ENCODE measurements around the gene SMARCA2.

Gene SMARCA2

GRCh38 chr9:1979741-1980367 lies 35.3 kb upstream of the SMARCA2 start:
- Histone ChIP-seq H3K9ac (ENCODE audit: insufficient read length, low read depth) (no peak overlapping the region), H3K27me3 (ENCODE audit: insufficient read depth, insufficient read length) (no peaks in the 10 kb centered on the region), H3K36me3 (ENCODE audit: insufficient read depth, insufficient read length, low read length) (no peaks in the 10 kb centered on the region), H3K9me3 (ENCODE audit: insufficient read depth, low read length) (no peaks in the 10 kb centered on the region), H3K4me3 (ENCODE audit: insufficient read length, low read depth) (no peak overlapping the region), H3K4me1 (ENCODE audit: insufficient read depth, insufficient read length) (no peaks in the 10 kb centered on the region)
- no peak for DNase-seq (ENCODE audit: low read depth, low spot score)
- TF ChIP-seq ZNF274 (IDR thresholded peaks at IDR 0.05; ENCODE audit: low read depth, low read length), result no peak
- TF ChIP-seq SUZ12 (IDR thresholded peaks at IDR 0.05; ENCODE audit: extremely low read depth, insufficient read depth, insufficient read length), result no peak
- no peak for TF ChIP-seq YY1 (IDR thresholded peaks at IDR 0.05; ENCODE audit: insufficient read depth, insufficient read length)

- no peak for DNase-seq (ENCODE audit: low read depth, low spot score)
- Histone ChIP-seq H3K9ac (ENCODE audit: insufficient read length, low read depth) (no peak overlapping the region), H3K4me3 (ENCODE audit: insufficient read length, low read depth) (no peak overlapping the region), H3K4me1 (ENCODE audit: insufficient read depth, insufficient read length) (no peaks in the 10 kb centered on the region), H3K36me3 (ENCODE audit: insufficient read depth, insufficient read length, low read length) (no peaks in the 10 kb centered on the region), H3K27me3 (ENCODE audit: insufficient read depth, insufficient read length) (no peaks in the 10 kb centered on the region), H3K9me3 (ENCODE audit: insufficient read depth, low read length) (no peaks in the 10 kb centered on the region)
- TF ChIP-seq YY1 (IDR thresholded peaks at IDR 0.05; ENCODE audit: insufficient read depth, insufficient read length), result no peak
- no peak for TF ChIP-seq SUZ12 (IDR thresholded peaks at IDR 0.05; ENCODE audit: extremely low read depth, insufficient read depth, insufficient read length)
- TF ChIP-seq ZNF274 (IDR thresholded peaks at IDR 0.05; ENCODE audit: low read depth, low read length), result no peak
Observed at GRCh38 chr9:1980387-1980786, 34.8 kb upstream of the SMARCA2 start.

DNA sequence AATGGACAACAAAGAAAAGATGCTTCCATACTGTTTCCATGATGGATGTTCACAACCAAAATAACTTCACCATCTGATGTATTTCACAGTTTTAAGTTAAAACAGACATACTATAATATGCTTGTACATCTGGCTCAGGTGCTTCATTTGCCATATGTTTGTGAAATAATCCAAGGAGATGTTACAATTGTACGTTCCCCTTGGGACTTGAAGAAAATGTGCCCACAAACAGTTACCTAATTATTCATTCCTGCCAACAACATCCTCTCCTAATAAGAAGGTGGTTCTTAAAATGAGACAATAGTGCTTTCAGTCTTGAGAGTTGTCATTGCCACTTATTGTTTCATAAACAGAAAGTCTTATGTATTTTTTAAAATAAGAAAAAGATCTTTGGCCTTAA lies 33.1 kb upstream of the SMARCA2 start:
- TF ChIP-seq ZNF274 (IDR thresholded peaks at IDR 0.05; ENCODE audit: low read depth, low read length), result no peak
- TF ChIP-seq SUZ12 (IDR thresholded peaks at IDR 0.05; ENCODE audit: extremely low read depth, insufficient read depth, insufficient read length), result no peak
- H3K27me3 ChIP-seq (ENCODE audit: insufficient read depth, insufficient read length), result no peaks in the 10 kb centered on the region
- no peak overlapping the region for H3K9ac ChIP-seq (ENCODE audit: insufficient read length, low read depth)
- H3K9me3 ChIP-seq (ENCODE audit: insufficient read depth, low read length), result no peaks in the 10 kb centered on the region
- H3K4me1 ChIP-seq (ENCODE audit: insufficient read depth, insufficient read length), result no peaks in the 10 kb centered on the region
- H3K4me3 ChIP-seq (ENCODE audit: insufficient read length, low read depth), result no peak overlapping the region
- DNase-seq (ENCODE audit: low read depth, low spot score), result no peak
- no peaks in the 10 kb centered on the region for H3K36me3 ChIP-seq (ENCODE audit: insufficient read depth, insufficient read length, low read length)

- TF ChIP-seq SUZ12 (IDR thresholded peaks at IDR 0.05; ENCODE audit: extremely low read depth, insufficient read depth, insufficient read length) (no peak), YY1 (IDR thresholded peaks at IDR 0.05; ENCODE audit: insufficient read depth, insufficient read length) (no peak), ZNF274 (IDR thresholded peaks at IDR 0.05; ENCODE audit: low read depth, low read length) (no peak)
- DNase-seq (ENCODE audit: low read depth, low spot score), result no peak
- Histone ChIP-seq H3K27me3 (ENCODE audit: insufficient read depth, insufficient read length) (no peaks in the 10 kb centered on the region), H3K4me1 (ENCODE audit: insufficient read depth, insufficient read length) (no peaks in the 10 kb centered on the region), H3K36me3 (ENCODE audit: insufficient read depth, insufficient read length, low read length) (no peaks in the 10 kb centered on the region), H3K9me3 (ENCODE audit: insufficient read depth, low read length) (no peaks in the 10 kb centered on the region), H3K9ac (ENCODE audit: insufficient read length, low read depth) (no peak overlapping the region), H3K4me3 (ENCODE audit: insufficient read length, low read depth) (no peak overlapping the region)
Observed at GRCh38 chr9:1986341-1986740, 28.8 kb upstream of the SMARCA2 start.

DNA sequence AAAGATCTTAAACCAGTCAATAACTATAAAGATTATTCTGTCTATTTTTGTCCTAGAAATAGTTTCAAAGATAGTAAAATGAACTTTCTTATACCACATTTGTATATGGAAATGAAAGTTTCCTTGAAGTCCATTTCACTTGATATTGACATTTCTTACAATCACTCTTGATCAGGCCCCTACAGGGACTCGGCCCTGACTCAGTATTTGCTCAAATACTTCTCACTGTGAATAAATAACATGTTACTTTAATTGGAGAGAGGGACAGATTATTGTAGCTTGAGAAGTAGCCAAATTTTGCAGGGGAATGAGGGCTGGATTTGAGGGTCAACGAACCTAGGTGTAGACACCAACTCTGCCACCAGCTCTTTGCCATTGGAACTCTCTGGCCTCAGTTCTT lies 25.6 kb upstream of the SMARCA2 start:
- Histone ChIP-seq H3K9ac (ENCODE audit: insufficient read length, low read depth) (no peak overlapping the region), H3K27me3 (ENCODE audit: insufficient read depth, insufficient read length) (no peaks in the 10 kb centered on the region), H3K4me3 (ENCODE audit: insufficient read length, low read depth) (no peak overlapping the region), H3K36me3 (ENCODE audit: insufficient read depth, insufficient read length, low read length) (no peaks in the 10 kb centered on the region), H3K4me1 (ENCODE audit: insufficient read depth, insufficient read length) (no peaks in the 10 kb centered on the region), H3K9me3 (ENCODE audit: insufficient read depth, low read length) (no peaks in the 10 kb centered on the region)
- DNase-seq (ENCODE audit: low read depth, low spot score), result no peak
- no peak for TF ChIP-seq SUZ12 (IDR thresholded peaks at IDR 0.05; ENCODE audit: extremely low read depth, insufficient read depth, insufficient read length)
- no peak for TF ChIP-seq YY1 (IDR thresholded peaks at IDR 0.05; ENCODE audit: insufficient read depth, insufficient read length)
- TF ChIP-seq ZNF274 (IDR thresholded peaks at IDR 0.05; ENCODE audit: low read depth, low read length), result no peak

GRCh38 chr9:1994180-1994579 lies 21.0 kb upstream of the SMARCA2 start:
- TF ChIP-seq YY1 (IDR thresholded peaks at IDR 0.05; ENCODE audit: insufficient read depth, insufficient read length) (no peak), SUZ12 (IDR thresholded peaks at IDR 0.05; ENCODE audit: extremely low read depth, insufficient read depth, insufficient read length) (no peak), ZNF274 (IDR thresholded peaks at IDR 0.05; ENCODE audit: low read depth, low read length) (no peak)
- no peak overlapping the region for H3K9ac ChIP-seq (ENCODE audit: insufficient read length, low read depth)
- DNase-seq (ENCODE audit: low read depth, low spot score), result no peak

DNA sequence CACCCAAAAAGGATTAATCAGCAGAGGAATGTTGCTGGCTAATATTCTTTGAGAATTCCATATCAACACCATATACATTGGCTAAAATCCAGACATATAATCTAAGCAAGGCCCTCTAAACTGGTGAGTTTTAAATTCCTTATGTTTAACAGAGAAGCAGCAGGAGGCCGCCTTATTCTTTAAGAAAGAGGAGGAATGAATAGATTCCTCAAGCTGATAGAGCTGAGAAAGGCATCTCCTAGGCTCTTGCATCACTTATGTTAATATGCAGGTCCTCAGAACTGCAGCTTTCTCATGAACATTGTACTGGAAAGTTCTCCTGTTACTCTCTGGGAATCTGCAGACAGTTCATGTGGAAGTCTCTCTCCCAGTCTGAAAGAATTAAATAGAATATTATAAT lies 20.1 kb upstream of the SMARCA2 start:
- DNase-seq (ENCODE audit: low read depth, low spot score), result peak; percentile 72
- Histone ChIP-seq H3K4me1 (ENCODE audit: insufficient read depth, insufficient read length) (no peaks in the 10 kb centered on the region), H3K9ac (ENCODE audit: insufficient read length, low read depth) (no peak overlapping the region), H3K9me3 (ENCODE audit: insufficient read depth, low read length) (no peaks in the 10 kb centered on the region), H3K27me3 (ENCODE audit: insufficient read depth, insufficient read length) (no peaks in the 10 kb centered on the region), H3K36me3 (ENCODE audit: insufficient read depth, insufficient read length, low read length) (no peaks in the 10 kb centered on the region), H3K4me3 (ENCODE audit: insufficient read length, low read depth) (no peak overlapping the region)
- TF ChIP-seq ZNF274 (IDR thresholded peaks at IDR 0.05; ENCODE audit: low read depth, low read length) (no peak), YY1 (IDR thresholded peaks at IDR 0.05; ENCODE audit: insufficient read depth, insufficient read length) (no peak), SUZ12 (IDR thresholded peaks at IDR 0.05; ENCODE audit: extremely low read depth, insufficient read depth, insufficient read length) (no peak)

More at GRCh38 chr9:1994180-1994579, 21.0 kb upstream of the SMARCA2 start:
- Histone ChIP-seq H3K9me3 (ENCODE audit: insufficient read depth, low read length) (no peaks in the 10 kb centered on the region), H3K36me3 (ENCODE audit: insufficient read depth, insufficient read length, low read length) (no peaks in the 10 kb centered on the region), H3K27me3 (ENCODE audit: insufficient read depth, insufficient read length) (no peaks in the 10 kb centered on the region), H3K4me3 (ENCODE audit: insufficient read length, low read depth) (no peak overlapping the region), H3K4me1 (ENCODE audit: insufficient read depth, insufficient read length) (no peaks in the 10 kb centered on the region)
